GM12801 (cell line): ENCODE data around the gene TENM4.

Experiments used
- TF ChIP-seq, protein P1 (sequence below): IDR thresholded peaks from one replicate; pipeline ENCODE4 v1.5.1; 2011; ENCODE audit warnings: control low read depth; ENCODE audit not compliant: insufficient read length; ENCODE audit errors: extremely low read depth

TENM4 gene

DNA sequence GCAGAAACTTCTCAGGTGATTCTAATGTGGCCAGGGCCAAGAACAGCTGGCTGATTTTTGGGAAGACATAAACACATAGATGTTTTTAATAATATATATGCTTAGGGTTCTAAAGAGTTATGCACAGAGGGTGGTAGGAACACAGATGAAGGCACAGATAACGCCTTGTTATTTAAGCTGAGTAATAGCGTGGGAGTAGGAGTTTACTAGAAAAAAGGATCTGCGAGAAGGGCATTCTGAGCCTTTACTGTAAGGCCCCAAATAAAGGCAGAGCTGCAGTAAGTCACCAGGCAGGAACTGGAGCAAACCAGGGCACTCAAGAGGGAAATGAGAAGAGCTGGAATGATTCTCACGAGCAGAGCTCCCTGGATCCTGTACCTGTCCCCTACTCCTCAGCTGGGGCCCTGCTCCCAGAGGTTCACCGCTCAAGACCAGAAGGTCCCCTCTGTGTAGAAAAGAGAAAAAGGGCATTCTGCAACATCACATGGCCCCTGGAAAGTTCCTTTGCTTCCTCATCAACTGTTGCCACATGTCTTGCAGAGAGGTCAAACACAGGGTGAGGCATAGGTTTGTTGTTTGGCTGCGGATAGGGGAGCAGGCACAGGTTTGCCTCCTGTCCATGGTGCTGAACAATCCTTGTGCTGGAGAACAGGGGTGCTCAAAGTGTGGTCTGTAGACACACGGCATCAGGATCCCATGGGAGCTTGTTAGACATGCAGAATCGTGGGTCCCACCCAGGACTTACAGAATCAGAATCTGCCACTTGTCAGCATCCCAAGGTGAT lies 125.7 kb downstream of the TENM4 start:
- TF ChIP-seq, protein P1, sequence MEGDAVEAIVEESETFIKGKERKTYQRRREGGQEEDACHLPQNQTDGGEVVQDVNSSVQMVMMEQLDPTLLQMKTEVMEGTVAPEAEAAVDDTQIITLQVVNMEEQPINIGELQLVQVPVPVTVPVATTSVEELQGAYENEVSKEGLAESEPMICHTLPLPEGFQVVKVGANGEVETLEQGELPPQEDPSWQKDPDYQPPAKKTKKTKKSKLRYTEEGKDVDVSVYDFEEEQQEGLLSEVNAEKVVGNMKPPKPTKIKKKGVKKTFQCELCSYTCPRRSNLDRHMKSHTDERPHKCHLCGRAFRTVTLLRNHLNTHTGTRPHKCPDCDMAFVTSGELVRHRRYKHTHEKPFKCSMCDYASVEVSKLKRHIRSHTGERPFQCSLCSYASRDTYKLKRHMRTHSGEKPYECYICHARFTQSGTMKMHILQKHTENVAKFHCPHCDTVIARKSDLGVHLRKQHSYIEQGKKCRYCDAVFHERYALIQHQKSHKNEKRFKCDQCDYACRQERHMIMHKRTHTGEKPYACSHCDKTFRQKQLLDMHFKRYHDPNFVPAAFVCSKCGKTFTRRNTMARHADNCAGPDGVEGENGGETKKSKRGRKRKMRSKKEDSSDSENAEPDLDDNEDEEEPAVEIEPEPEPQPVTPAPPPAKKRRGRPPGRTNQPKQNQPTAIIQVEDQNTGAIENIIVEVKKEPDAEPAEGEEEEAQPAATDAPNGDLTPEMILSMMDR: no peak

DNA sequence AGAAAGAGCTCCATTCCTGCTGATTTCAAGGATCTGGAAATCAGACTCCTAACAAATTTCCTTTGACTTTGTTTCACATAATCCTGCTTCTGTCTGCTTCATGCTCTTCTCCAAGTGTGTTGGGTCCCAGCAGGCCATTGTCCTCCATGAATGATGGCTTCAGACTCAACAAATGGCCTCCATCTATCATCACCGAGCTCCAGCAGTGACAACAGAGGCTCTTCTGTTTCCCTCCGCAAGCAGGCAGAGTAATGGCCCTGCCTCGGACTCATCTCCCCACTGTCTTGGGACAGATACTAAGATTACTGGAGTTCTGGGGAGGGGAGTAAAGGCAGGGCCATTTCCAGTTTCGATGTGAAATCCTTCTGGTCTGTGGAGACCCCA lies 127.3 kb downstream of the TENM4 start:
- TF ChIP-seq, protein P1: no peak

DNA sequence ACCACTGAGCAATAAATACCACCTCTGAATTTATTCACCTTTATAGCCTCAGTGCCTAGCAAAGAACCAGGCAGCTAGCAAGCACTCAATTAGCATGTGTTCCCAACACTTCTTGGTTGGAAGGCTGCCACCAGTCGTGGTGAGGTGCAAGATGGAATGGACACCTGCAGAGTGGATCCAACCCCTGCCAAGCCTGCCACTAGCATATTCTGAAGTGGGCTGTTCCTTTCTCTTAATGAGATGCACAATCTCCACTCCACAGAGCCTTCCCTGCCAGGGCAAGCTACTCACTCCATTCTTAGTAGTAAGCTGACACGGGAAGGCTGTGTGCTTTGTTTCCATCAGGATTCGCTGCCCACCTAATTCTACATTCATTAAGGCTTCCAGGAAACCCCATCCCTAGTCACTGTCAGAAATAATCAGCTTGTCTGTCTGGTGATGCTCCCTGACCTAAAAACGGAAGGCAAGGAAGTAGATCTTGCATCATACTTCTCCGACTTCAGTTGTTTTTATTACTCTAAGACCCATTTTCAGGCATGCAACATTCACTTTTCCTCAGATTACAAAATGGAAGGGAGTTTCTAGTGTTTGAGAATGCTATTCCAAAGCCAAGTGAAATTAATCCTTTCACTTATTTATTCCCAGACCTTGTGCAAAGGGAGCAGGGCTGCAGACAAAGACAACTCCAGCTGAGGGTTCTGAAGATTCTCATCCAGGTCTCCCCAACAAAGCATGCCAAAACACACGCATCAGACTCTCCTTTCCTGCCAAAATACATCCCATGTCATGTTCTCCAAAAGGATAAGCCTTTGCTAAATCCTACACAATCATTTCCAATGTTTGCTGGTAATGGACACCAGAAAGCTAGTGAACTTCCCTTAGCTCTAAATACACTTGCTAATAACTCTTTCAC lies 128.0 kb downstream of the TENM4 start:
- TF ChIP-seq, protein P1: no peak

DNA sequence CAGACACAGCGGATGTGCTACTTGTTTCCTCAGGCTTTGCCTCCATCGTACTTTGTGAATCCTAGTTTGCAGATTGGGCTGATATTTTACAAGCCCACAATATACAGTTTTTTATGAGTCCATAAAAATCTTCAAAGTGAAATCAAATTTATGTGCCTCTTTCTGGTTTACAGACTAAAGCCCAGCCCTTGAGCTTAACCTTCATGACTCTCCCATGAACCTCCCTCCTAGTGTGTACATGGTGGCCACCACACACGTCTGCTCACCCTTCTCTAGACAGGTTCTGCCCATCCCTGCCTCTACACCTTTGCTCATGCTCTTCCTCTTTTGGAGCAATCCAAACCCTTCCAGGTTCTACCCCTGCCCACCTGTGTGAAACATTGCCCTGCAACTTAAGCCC lies 129.4 kb downstream of the TENM4 start:
- TF ChIP-seq, protein P1: no peak

DNA sequence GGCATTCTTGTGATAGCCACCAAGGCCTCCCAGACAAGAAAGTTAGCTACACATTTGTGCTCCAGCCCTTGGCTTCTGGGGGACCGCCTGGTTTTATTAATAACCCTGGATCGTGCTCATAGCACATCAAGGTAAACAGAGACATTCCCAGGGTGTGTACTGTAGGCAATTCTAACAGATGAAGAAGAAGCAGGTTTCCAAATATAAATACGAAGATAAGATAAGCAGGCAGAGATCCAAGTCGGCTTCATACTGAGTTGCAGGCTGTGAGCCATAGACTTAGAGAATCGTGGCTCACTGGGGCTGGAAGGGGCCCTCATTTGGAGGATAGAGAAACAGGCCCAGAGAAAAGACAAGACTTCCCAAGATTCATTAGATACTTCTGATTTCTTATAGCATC lies 131.4 kb downstream of the TENM4 start:
- TF ChIP-seq, protein P1: no peak

DNA sequence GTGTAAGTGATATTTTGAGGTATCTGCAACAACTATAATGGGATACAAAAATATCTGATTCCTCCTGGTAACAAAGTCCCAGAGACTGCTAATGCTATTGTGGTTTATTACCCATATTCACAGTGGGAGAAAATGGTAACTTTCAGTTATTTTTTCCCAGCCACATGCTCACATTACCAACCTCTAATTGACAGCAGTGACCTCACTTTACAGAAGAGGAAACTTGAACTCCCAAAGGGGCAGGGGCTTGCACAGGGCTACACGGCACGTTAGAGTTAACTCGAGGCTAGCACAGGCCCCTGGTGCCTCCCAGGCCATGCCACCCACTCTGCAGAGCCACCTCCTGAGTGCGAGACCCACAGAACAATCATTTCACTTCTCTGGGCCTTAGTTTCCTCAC lies 132.4 kb downstream of the TENM4 start:
- TF ChIP-seq, protein P1: no peak

DNA sequence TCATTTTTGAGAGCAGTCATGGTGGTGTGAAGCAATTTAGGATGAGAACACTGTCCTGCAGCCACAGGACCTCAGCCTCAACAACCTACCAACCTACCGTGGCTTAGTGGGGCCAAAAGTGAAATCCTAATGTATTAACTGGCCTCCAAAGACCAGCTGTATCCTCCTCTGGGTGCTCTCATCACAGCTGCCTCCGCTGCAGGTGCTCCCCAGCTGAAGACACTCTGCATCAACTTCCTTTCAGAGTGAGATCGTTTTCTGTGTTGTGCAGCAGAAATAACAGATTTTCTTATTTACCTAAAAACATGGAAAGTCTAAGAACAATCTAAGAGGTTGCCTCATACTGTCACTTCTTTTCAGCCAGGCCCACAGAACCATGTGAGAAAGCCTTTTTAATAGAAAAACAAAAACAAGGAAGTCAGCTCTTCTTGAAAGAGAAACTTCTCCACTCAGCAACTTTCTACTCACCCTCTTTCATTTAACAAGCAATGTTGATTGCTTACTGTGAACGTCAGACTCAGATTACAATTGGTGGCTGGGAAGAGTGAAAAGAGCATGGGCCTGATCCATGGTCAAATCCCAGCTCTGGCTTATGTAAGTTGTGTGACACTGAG lies 136.1 kb downstream of the TENM4 start:
- TF ChIP-seq, protein P1: no peak
